Left lung (tissue), 14 donors: ENCODE results near the gene SYNGAP1. TPM values are rescaled to one million over a fixed set of nuclear protein-coding genes. Genes with fewer than 3 reads are reported as not detected.
"Not testable (repeated sequence)": the region's sequence is repeated elsewhere in the genome, so short reads cannot be mapped to it uniquely, and the experiment has no call there.

Source experiments
- ATAC-seq: fragments of 200-7000 bp; cut with Tn5 transposase; one replicate; pipeline ENCODE4 v1.9.1; 2020; ENCODE audit warnings: moderate library complexity
- DNase-seq, 4 donors: peaks; one replicate each; pipeline ENCODE4 v3.0.0-alpha.2; 2013 to 2020
- H3K27ac ChIP-seq, 2 donors: fragments of 200-600 bp; sonication (generic) in 1 of 2; one replicate each; pipeline versions ENCODE4 v1.5.0 to v1.8.0; 2020 to 2021
- H3K27me3 ChIP-seq, 2 donors: fragments of 200-600 bp; sonication (generic) in 1 of 2; one replicate each; pipeline versions ENCODE4 v1.5.0 to v1.8.0; 2020 to 2021
- H3K36me3 ChIP-seq, 2 donors: fragments of 200-600 bp; sonication (generic) in 1 of 2; one replicate each; pipeline versions ENCODE4 v1.5.0 to v1.8.0; 2020 to 2021
- H3K4me1 ChIP-seq, 2 donors: fragments of 200-600 bp; one replicate each; pipeline ENCODE4 v1.8.0; 2021
- H3K4me3 ChIP-seq, 2 donors: fragments of 200-600 bp; sonication (generic) in 1 of 2; one replicate each; pipeline versions ENCODE4 v1.5.0 to v1.8.0; 2020 to 2021; ENCODE audit warnings: mild to moderate bottlenecking in 1 of 2
- H3K9me3 ChIP-seq, 2 donors: fragments of 200-600 bp; sonication (generic) in 1 of 2; one replicate each; pipeline versions ENCODE4 v1.5.0 to v1.8.0; 2020 to 2021
- CTCF ChIP-seq, 2 donors: fragments of 200-600 bp; sonication (generic) in 1 of 2; IDR thresholded peaks; one replicate each; pipeline versions ENCODE4 v1.5.0 to v1.8.0; 2021; ENCODE audit warnings: antibody characterized with exemption in 2 of 2
- intact Hi-C, 2 donors: fragments of 100-400 bp; cut with DNase I; formaldehyde crosslinking; loops; one replicate each; pipeline versions ENCODE4 v1.11.2 to v1.14.2; 2022
- long read RNA-seq, 12 donors: library from polyadenylated mRNA in 2 of 12; unstranded in 2 of 12; transcript quantifications; one replicate each; pipeline ENCODE4 v2.0.0 and lab custom pipeline, GENCODE V29; 2019 to 2026
- polyA plus RNA-seq, 6 donors: library from polyadenylated mRNA; unstranded; fragments of 120-200 nt; gene quantifications; one replicate each; pipeline ENCODE4 v1.2.1, GENCODE V29; 2013; ENCODE audit not compliant: insufficient read length in 6 of 6
- total RNA-seq, 2 donors: library from RNA; stranded (reverse); fragmentation: NEBNext Ultra II Directional; extraction: Animal tissue kit (Norgen Biotek cat#: 25700); gene quantifications; one replicate each; pipeline ENCODE4 v1.2.1, GENCODE V29; 2021
- donor health status: DM: no; HTN: yes; CAD: no.
- donor health status: DM: no; HTN: no; CAD: no.

The SYNGAP1 gene
- total RNA-seq (10 to 100 TPM; 18.1 to 18.5 TPM), polyA plus RNA-seq (10 to 100 TPM; 42.8 to 51.2 (median 45.8) TPM)
- long read RNA-seq, donor 1, partial matches to known transcripts = 0 of 6 reads
- long read RNA-seq, donor 1, other reads (novel, unspliced or antisense) = 6 of 6 reads
- long read RNA-seq, donor 2 = 0 reads
- long read RNA-seq, donor 3, partial matches to known transcripts = 0 of 1 reads
- long read RNA-seq, donor 3, other reads (novel, unspliced or antisense) = 0 of 1 reads
- long read RNA-seq, donor 4 = 0 reads
- long read RNA-seq, donor 5, partial matches to known transcripts = 0 of 1 reads
- long read RNA-seq, donor 5, other reads (novel, unspliced or antisense) = 0 of 1 reads
- long read RNA-seq, donor 6, partial matches to known transcripts = 0 of 1 reads
- long read RNA-seq, donor 6, other reads (novel, unspliced or antisense) = 0 of 1 reads
- long read RNA-seq, donor 7, partial matches to known transcripts = 0 of 2 reads
- long read RNA-seq, donor 7, other reads (novel, unspliced or antisense) = 0 of 2 reads
- long read RNA-seq, donor 8, partial matches to known transcripts = 0 of 2 reads
- long read RNA-seq, donor 8, other reads (novel, unspliced or antisense) = 0 of 2 reads
- long read RNA-seq, donor 9 = 0 reads
- long read RNA-seq, donor 10 = 0 reads
- long read RNA-seq, donor 11, partial matches to known transcripts = 0 of 1 reads
- long read RNA-seq, donor 11, other reads (novel, unspliced or antisense) = 0 of 1 reads
- long read RNA-seq, donor 12 = 0 reads

GRCh38 chr6:33419580-33420490 is at the start of gene SYNGAP1:
TSS of gene SYNGAP1 (plus strand) at chr6:33420065. CDS start at chr6:33420265, 200 bp downstream.
- H3K4me1 ChIP-seq = peaks cover 17 to 46% of the 10 kb centered on the region in 2 donors
- H3K9me3 ChIP-seq = no peaks in the 10 kb centered on the region
- DNase-seq (peak in 2 of 4 donors; percentile 66 to 74), ATAC-seq (no peak)
- peak within 1 kb of the TSS in 1 of 2 donors; percentile 7 for H3K4me3 ChIP-seq
- peaks cover 0 to 13% of the 10 kb centered on the region in 2 donors for H3K36me3 ChIP-seq
- peak within 1 kb of the TSS in 1 of 2 donors; percentile 53 for H3K27ac ChIP-seq
- H3K27me3 ChIP-seq = no peaks in the 10 kb centered on the region
- intact Hi-C loops = loop anchor here in 1 of 2 donors (10.0 kb wide), 1 partner anchor 105 kb away; the partner anchor contains the start of genes TAPBP and ZBTB22
- no peak for TF ChIP-seq CTCF (IDR thresholded peaks at IDR 0.05)

GRCh38 chr6:33371901-33372300 is 48.0 kb upstream of the SYNGAP1 start:
- H3K4me3 ChIP-seq, intact Hi-C loops: not testable (repeated sequence)

DNA sequence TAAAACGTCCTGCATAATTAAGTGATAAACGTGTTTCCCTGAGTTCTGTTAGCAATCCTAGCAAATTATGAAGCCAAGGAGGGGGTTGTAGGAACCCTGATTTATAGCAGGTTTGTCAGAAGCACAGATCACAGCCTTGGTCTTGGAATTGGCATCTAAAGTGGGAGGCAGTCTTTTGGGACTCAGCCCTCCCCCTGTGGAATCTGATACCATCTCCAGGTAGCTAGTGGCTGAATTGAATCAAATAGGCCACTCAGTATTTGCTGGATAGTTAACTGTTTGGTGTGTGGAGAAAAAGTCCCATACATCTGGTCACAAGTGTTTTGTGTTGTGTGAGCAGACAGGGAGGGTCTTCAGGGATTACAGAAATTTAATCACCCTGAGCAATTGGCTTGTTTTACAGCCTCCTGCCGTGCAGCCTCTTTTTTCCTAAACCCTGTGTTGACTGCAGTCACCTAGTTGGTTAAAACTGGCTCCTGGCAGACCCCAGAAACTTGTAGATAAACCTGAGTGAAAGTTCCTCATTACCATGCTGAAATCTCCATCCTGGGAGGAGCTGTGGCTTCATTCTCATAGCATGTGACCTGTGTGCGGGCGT is 47.2 kb upstream of the SYNGAP1 start:
- H3K27me3 ChIP-seq = no peaks in the 10 kb centered on the region
- H3K4me1 ChIP-seq = peaks cover 18 to 34% of the 10 kb centered on the region in 2 donors
- TF ChIP-seq CTCF (IDR thresholded peaks at IDR 0.05) = no peak
- no peaks in the 10 kb centered on the region for H3K36me3 ChIP-seq
- H3K9me3 ChIP-seq = no peaks in the 10 kb centered on the region
- H3K4me3 ChIP-seq = no peak overlapping the region
- no peak for DNase-seq
- H3K27ac ChIP-seq = no peak overlapping the region
- intact Hi-C loops = no loop called here
- no peak for ATAC-seq

More at GRCh38 chr6:33371901-33372300, 48.0 kb upstream of the SYNGAP1 start:
- not testable (repeated sequence) for DNase-seq, H3K27me3 ChIP-seq, H3K36me3 ChIP-seq, H3K9me3 ChIP-seq, ATAC-seq, H3K27ac ChIP-seq
- H3K4me1 ChIP-seq = peaks cover 18 to 34% of the 10 kb centered on the region in 2 donors

GRCh38 chr6:33373960-33374910 is 45.6 kb upstream of the SYNGAP1 start:
- no peak for TF ChIP-seq CTCF (IDR thresholded peaks at IDR 0.05)
- peak; percentile 36 for ATAC-seq
- no peak for DNase-seq
- intact Hi-C loops = no loop called here
- Histone ChIP-seq H3K4me3 (no peak overlapping the region), H3K27ac (peak overlapping the region; percentile 76 to 80), H3K4me1 (peaks cover 18 to 34% of the 10 kb centered on the region in 2 donors), H3K36me3 (no peaks in the 10 kb centered on the region), H3K9me3 (no peaks in the 10 kb centered on the region), H3K27me3 (no peaks in the 10 kb centered on the region)
